GM21515 (cell line): Measurements from ENCODE around the gene PPP1R3D.
"Not testable (repeated sequence)": the region's sequence is repeated elsewhere in the genome, so short reads cannot be mapped to it uniquely, and the experiment has no call there.

Source experiments
- ATAC-seq: cut with Tn5 transposase; IDR thresholded peaks from one replicate; pipeline ENCODE4 v1.9.1; 2021; ENCODE audit not compliant: unreplicated experiment

PPP1R3D gene

DNA sequence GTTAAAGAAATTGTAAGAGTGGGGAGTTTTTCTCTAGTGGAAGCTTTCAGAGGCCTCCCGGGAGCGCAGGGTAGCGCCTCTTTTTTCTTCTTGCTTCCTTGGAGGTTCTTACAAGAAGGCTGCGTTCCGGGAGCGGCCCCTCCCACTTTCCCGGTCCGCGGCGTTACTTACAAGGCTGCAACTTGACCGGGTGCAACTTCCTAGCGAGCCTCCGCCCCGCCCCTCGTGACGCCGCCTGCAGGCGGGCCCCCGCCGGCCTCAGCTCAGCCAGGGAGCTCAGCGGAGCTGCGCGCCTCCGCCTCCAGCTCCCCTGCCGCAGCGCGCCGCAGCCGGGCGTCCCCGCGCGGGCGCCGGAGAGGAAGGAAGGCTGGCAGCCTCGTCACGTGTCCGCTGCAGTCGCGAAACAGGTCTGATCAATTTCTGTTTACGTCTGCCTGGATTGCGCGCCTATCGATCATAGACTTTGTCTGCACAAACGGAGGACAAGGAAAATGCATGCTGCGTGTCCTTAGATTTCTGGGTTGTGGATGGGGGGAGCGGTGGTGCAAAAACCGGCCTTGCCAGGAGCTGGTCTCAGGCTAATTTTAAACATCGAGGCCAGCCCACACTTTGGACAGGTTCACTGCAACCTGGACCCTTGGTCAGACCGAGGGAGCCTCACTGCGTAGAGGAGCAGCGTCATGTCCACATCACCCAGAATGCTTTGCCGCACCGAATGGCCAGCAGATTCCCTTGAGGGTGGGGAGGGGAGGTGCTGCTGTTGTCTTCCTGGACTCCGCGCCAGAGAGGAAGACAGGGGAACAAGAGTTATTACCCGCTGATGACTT lies at the start of gene PPP1R3D, which contains the start of gene FAM217B:
TSS of gene PPP1R3D (minus strand) at position 177 of the 827 bp plus-strand sequence. CDS start 374 bp downstream, outside the sequence.
TSS of gene FAM217B (plus strand) at position 261 of the 827 bp plus-strand sequence. CDS start 3,555 bp downstream, outside the sequence.
- peak; percentile 89 for ATAC-seq

- no peak for ATAC-seq
Observed at GRCh38 chr20:59988141-59988540, 48.0 kb upstream of the PPP1R3D start.

DNA sequence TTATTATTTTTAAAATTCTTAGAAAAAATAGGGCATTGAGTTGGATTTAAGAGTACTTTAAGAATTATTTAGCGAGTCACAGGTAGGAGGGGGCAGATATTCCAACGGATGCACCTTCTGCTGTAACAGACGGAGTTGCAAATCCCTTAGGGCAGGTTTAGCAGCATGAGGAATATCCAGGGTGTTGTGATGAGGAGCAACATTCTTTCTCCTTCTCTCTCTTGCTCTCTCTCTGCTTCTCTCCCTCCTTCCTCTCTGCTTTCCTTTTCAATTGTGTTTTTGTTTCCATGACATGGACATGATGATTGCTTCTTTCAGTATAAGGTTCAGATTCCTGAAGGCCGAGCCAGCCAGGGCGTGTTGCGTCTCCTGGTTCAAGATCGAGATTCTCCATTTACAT lies 47.0 kb upstream of the PPP1R3D start:
- ATAC-seq = no peak

GRCh38 chr20:59985864-59986263 lies 45.8 kb upstream of the PPP1R3D start:
- no peak for ATAC-seq

GRCh38 chr20:59985164-59985563 lies 45.1 kb upstream of the PPP1R3D start:
- ATAC-seq = no peak

GRCh38 chr20:59984541-59984940 lies 44.4 kb upstream of the PPP1R3D start:
- ATAC-seq = no peak

GRCh38 chr20:59983076-59983475 lies 43.0 kb upstream of the PPP1R3D start:
- no peak for ATAC-seq

DNA sequence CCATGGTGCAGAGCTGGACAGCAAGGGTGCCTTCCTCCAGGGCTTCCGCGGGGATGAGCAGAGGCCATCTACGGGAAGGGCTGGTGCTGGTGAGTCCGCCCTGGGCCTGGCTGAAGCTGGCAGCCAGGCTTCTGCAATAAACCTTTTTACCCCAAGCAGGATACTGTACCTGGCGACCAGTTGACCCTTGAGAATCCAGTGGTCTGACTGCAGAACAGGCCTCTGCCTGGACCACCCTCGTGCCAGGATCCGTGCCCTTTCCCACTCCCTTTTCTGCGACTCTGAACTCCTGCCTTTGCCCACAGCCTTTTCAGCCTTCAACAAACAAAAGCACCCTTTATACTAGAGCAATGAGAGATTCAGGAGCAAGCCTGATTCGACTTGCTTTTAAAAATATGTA lies 37.0 kb upstream of the PPP1R3D start:
- ATAC-seq = no peak

- no peak for ATAC-seq
Observed at GRCh38 chr20:59976156-59976782, 36.2 kb upstream of the PPP1R3D start.

DNA sequence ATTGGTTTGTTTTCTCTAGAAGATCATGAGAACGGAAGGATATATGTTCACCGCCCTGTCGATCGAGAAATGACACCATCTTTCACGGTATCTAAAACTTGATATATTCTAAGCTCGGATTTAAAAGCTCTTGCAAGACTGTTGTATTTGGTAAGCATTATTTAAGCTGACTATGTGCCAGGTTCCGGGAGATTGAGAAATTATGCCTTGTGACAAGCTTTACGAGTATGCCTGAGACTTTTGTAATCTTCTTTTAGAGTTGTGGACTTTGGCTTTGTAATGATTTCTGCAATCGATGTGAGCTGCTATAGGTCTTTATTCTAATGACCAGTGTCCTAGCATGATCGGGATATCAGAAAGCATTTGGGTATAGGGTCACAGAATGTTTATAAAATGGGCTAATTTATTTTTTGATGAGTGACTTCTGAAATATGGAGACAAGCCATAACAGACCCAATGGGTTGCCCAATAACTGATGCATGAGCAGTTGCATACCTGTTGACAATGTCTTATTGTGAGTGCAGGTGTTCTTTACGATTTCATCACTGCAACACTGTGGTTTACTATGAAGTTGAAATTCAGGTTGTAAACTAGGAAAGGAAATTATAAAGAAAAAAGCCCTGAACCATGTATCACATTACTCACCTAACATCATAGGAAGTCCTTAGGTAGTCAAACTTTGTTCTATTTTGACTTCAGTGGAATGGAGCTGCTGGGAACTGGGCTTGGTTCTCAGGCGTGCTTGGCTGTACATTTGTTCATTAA lies 32.1 kb upstream of the PPP1R3D start:
- ATAC-seq = no peak

- no peak for ATAC-seq
Observed at GRCh38 chr20:59971428-59971827, 31.3 kb upstream of the PPP1R3D start.

DNA sequence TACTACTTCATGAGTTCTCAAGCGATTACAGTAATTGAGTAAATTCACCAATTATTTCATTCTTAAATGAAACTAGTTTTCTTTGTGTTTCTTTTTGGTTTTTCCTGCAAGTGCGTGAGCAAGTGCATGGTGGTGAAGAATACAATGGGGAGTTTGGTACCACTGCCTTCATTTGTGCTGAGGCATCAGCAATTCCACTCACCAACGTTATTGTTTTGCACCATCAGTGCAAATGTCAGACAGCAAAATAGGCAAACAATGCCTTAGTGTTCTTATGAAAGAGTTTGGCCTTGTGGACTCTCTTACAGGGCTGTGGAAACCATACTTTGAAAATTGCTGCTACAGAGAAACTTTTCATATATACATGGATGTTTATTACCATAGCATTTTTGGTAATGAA lies 26.3 kb upstream of the PPP1R3D start:
- ATAC-seq = no peak

GRCh38 chr20:59962155-59962554 lies 22.1 kb upstream of the PPP1R3D start:
- ATAC-seq = no peak

- ATAC-seq = no peak
Observed at GRCh38 chr20:59961423-59961822, 21.3 kb upstream of the PPP1R3D start.

DNA sequence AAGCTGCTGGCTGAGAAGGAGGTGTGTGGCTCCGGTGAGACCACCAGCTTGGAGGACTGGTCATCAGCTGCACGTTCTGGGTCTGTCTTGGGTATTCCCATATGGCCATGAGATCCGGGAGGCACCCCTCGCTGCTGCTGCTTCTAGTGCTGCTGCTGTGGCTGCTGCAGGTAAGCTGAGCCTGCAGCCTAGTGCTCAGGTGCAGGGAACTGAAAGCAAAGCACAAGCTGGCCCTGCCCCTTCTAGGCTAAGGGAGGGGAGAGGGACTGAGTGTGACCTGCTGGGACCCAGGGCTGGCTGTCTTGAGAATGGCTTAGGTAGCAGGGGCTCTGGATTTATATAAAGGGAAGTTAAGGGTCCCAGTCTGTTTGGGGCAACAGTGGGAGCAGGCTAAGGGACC lies 18.5 kb upstream of the PPP1R3D start:
- no peak for ATAC-seq

GRCh38 chr20:59958123-59958522 lies 18.0 kb upstream of the PPP1R3D start, which contains the start of gene CDH26:
CDH26 (plus strand) TSS chr20:59958423; CDS start chr20:59958727, 304 bp downstream.
- no peak for ATAC-seq

DNA sequence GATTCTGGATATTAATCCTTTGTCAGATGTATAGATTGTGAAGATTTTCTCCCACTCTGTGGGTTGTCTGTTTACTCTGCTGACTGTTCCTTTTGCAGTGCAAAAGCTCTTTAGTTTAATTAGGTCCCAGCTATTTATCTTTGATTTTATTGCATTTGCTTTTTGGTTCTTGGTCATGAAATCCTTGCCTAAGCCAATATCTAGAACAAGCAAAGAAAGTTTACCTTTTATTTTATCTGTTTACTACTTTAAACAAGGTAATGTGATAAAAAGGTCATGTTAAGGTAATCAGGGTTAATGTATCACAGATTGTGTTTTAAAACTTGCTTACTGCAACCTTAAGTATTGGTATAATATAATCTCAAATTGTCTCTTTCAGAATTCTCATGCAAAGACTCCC lies 17.5 kb upstream of the PPP1R3D start:
- ATAC-seq = not testable (repeated sequence)

GRCh38 chr20:59955131-59955796 lies 15.2 kb upstream of the PPP1R3D start:
- ATAC-seq = no peak

GRCh38 chr20:59954718-59955117 lies 14.6 kb upstream of the PPP1R3D start:
- no peak for ATAC-seq

DNA sequence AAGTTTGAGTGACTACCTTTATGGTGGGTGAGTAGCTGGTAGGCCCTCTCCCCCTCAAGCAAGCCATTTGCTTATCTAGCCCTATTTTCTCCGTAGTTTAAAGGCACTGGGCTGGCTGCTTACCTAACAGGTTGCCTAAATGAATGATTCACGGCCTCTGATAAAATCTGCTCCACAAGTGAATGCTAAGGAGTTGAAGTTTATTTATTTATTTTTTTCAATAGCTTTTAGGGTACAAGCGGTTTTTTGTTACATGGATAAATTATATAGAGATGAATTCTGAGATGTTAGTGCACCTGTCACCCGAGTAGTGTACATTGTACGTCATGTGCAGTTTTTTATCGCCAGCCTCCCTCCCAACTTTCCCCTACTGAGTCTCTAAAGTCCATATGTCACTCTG lies 9.8 kb upstream of the PPP1R3D start:
- ATAC-seq = no peak
